Measurements from ENCODE around the gene KLHL29.

DNA sequence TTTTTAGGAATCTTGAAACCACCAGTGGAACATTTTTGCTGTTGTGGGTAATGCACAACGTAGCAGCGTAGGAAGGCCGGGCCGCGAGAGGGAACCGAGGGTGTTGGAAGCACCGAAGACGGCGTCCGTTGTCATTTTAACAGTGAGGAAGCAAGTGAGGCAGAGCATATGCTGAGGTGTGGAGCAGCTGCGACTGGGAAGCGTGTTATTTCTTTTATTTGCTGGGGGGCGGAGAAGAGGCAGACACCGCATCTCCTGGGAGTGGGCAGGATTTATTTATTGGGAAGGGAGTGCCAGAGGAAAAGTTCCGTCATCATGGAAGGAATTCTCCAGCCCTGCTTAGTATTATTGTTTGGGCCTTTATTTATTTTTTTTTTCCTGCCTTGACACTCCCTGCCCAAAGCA, 232.8 kb downstream of the KLHL29 start:
- no peak for TF ChIP-seq POLR2A (IDR thresholded peaks at IDR 0.05; ENCODE audit: low read depth, low read length)
- TF ChIP-seq POLR2AphosphoS5 (IDR thresholded peaks at IDR 0.05; ENCODE audit: low read depth, low read length): no peak
- no peak for TF ChIP-seq TAF1 (IDR thresholded peaks at IDR 0.05; ENCODE audit: low read depth, low read length)
- no peak for TF ChIP-seq SPI1 (IDR thresholded peaks at IDR 0.05; ENCODE audit: low read depth, low read length)
- no peak for TF ChIP-seq PAX5 (IDR thresholded peaks at IDR 0.05; ENCODE audit: insufficient read depth, low read length, severe bottlenecking)
